ENCODE results near the gene RALA.

Gene RALA

DNA sequence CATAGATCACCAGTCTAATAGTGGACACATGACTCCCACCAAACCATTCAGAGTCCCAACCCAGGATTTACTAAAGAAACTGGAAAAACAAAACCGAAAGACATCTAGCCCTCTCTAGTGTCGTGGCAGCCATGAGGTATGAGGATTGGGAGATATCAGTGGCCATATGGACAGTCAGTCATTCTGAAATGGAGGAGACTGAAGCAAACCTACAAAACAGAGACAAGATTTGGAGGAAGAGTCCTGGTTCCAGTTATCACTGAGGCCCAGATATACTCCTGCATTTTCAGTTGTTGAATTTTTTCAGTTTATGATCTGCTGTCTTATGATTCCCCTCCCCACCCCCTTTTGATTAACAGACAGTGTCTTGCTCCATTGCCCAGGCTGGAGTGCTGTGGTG, 9.1 kb upstream of the RALA start:
- DNase-seq: no peak

- DNase-seq: no peak
Measured at GRCh38 chr7:39615350-39615975, 7.9 kb upstream of the RALA start.

DNA sequence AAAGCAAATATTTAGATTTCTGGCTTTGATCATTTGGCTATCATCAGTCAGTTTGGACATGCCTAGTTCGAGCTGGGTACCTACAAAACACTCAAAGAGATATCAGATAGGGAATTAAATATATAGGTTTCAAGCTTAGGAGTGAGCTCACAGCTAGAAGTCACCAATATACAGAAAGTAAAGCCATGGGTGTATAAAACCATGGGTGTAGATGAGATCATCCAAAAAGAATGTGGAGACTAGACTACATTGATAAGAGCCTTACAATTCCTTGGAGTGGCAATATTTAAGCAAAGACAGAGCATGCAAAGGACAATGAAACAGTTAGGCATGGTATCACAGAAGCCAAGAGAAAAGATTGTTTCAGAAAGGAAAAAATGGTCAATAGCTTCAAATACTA, 7.2 kb upstream of the RALA start:
- no peak for DNase-seq

DNA sequence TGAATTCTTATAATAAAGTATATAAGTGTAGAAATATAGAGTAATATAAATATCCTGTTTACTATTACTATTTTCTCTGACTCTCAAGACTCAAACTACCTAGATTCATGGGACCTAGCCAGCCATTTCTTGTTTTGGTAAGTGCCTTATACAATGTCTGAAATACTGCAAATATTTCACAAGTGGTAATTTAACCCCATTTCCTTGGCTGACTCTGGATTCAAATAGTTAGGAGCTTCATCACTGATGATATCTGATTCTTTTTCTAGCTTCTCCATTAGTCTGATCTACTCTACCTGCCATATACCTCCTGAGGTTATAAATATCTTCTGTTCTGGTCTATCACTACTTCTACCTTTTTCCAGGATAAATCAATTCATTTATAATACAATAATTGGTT, 6.4 kb upstream of the RALA start:
- DNase-seq: no peak

- no peak for DNase-seq
Measured at GRCh38 chr7:39618868-39619267, 4.5 kb upstream of the RALA start.

- DNase-seq: no peak
Measured at GRCh38 chr7:39620486-39620885, 2.9 kb upstream of the RALA start.

DNA sequence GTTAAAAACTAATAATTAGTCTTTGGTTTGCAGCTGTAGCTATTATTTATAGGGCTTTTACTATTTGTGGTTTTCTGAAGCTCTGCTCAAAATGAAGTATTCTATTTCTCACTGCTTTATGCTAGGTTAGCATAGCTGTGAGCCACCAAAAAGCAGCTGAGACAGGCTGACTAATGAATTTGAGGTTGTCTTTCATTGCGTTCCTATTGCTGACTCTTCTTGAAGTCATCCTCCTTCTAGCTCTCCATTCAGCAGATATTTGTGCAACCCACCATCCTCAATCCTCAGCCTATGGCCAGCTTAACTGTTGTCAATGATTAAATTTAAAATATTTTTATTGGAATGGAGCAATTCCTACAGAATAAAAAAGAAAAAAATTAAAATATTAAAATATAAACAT, 2.1 kb upstream of the RALA start:
- no peak for DNase-seq

DNA sequence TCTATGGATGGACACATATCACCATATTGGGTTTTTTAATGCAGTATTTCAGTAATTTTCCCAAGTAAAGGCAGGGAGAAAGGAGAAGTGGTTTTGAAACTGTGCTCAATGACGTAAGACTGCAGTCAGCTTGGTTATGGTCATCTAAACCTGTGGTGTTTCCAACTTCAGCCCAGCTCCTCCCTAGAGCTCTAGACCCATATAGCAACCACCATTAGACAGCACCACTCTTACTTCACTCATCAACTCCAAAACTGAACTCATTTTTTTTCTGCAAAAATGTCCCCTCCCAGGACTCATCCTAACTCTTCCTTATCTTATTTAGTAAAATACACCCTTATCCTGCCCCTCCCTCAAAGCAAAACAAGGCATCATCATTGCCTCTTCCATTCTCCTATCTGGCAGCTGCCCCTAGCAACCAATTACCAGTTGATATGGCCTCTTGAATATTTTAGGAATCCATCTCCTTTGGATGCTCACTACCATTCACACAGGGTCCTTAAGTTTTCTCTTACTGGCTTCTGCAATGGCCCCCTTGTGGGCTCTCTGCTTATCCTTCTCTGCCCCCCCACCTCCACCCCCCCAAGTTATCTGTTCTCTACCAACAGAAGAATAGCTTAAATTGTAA, 1.5 kb upstream of the RALA start:
- DNase-seq: no peak

GRCh38 chr7:39622609-39623008, 763 bp upstream of the RALA start:
- no peak for DNase-seq

- DNase-seq: peak in 4 of 5 donors; percentile 12 to 25 (median 16)
Measured at GRCh38 chr7:39623732-39624441, 515 bp downstream of the RALA start.

- DNase-seq: peak in 1 of 5 donors; percentile 9
Measured at GRCh38 chr7:39624442-39624807, 1.1 kb downstream of the RALA start.

DNA sequence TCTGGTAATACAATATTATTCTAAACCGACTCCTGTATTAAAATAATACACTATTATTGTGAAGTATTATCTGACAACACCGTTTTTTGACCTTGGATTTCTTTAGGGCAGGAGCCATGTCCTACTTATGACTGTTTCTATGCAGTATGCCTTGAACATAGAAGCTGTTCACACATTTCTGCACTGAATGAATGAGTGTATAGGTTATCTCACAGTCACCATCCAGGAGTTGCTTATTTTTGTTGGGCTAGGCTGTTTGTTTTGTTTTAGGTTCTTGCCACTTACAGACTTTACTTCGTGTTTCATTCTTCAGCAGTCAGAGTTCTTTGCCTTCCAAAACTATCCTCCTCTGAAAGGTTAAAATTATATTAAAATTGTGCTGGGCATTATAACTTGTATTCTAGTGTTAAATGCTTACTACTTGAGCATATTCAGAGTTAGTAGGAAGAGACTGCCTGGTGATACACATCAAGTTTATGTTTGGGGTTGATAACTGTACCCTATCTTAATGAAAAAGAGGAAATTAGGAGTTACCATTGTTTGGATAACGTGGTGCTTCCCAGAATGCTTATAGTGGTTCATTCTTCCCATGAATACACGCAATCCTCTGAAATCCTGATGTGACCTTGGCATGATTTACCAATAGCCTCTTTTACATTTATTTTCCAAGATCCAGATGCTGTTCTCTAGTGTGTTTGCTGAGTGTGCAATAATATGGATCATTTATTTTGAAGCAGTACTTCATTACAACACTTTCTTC, 1.7 kb downstream of the RALA start:
- DNase-seq: no peak

DNA sequence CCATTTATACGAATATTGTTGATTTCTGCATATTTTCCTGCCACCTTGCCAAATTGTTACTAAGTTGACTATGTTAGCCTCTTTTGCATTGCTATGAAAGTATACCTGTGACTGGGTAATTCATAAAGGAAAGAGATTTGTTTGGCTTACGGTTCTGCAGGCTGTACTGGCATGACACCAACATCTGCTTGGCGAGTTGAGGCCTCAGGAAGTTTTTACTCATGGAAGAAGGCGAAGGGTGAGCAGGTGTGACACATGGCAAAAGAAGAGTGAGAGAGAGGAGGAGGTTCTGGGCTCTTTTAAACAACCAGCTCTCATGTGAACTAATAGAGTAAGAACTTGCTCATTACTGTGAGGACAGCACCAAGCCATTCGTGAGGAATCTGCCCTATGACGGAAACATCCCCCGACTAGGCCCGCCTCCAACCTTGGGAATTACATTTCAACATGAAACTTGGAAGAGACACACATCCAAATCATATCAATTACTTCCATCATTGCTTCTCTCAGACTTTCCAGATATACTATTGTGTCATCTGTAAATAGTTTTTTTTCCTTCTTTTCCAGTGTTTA, 8.4 kb downstream of the RALA start:
- DNase-seq: no peak

DNA sequence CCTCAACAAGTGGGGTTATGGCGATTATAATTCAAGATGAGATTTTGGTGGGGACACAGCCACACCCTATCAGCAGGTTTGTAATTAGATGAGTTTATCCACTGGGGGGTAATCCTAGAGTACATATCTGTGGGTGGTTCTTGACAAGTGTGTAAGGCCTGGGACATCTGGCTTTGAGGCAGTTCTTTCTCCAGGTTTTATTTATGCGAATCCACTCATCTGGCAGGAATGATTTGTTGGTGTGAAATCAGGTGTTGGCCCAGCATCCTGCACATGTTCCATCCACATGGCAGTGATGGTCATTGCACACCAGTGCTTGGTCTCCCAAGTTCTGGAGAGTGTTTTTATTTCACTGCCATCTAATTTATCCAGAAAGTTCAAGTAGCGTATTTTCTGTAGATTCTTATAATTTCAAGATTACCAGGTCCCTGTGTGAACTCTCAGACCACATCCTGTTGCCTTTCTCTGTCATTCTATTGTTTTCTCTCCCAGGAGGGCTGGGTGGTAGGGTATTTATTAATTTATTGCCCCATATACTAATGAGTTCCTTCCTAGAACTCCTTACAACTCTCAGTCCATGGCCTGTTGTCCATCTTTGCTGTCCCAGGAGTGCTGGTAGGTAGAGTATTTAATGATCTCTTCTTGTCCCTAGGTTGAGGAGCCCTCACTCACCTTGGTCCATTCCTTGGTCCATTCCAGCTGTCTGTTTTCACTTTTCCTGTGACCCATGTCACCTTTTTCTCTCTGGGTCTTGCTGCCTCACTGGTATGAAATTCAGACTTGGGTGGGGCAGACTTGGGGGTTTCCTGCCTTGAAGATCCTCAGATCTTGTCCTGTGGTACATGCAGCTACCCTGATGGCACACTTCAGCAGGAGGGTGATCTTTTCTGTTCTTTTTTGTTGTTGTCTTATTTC, 10.4 kb downstream of the RALA start:
- DNase-seq: peak in 3 of 5 donors; percentile 9 to 30 (median 15)

GRCh38 chr7:39634478-39634805, 11.1 kb downstream of the RALA start:
- DNase-seq: no peak

- DNase-seq: no peak
Measured at GRCh38 chr7:39637400-39637799, 14.0 kb downstream of the RALA start.

GRCh38 chr7:39637963-39638485, 14.7 kb downstream of the RALA start:
- no peak for DNase-seq

DNA sequence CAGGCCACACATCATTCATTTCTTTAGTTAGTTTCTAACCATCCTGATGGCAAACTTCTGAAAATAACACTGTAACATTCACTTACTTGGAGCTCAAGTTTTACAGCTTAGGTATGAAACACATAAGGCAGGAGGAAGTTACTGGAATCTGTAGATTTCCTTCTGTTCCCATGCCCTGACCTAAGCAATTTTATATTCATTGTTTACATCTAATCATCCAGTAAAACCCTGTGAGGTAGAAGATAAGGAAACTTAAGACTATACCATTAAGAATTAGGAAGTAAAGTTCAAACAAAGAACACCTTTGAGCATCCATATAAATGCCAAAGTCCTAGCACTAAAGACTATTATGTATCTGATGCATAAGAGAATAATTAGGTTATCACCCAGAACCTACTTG, 19.5 kb downstream of the RALA start:
- DNase-seq: no peak

GRCh38 chr7:39644170-39644569, 20.8 kb downstream of the RALA start:
- no peak for DNase-seq

DNA sequence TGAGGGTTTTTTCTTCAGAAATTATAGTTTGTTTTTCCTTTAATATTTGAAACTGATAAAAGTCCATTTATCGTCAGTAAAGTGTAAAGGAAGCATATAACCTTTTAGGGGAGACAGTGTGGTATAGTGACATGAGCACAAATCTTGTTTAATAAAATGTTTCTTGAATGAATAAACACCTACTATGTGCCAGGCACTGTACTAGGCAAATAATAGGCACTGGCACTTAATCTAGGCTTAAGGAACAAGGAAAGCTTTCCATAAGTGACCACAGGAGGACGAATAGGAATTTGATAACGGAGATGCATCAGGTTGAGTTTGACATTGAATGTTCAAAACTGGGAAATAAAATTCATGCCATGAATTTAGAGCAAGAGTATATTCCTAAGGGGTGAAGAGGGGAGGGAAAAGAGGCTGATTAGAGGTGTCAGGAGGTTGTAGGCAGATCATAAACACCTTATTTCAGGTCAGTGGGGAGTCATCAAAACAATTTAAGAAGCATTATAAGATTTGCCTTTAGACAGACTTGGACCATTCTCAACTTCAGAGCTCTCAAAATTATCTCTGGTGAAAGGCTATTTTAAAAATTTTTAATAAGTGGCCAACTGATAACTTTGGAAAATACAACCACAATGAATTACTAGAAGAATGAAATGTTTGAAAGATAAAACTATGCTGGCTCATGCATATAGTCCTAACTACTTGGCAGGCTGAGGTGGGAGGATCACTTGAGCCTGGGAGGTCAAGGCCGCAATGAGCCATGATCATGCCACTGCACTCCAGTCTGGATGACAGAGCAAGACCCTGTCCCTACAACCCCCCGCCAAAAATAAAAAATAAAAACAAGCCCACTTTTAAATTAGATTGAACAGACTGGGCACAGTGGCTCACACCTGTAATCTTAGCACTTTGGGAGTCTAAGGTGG, 22.4 kb downstream of the RALA start:
- DNase-seq: no peak

GRCh38 chr7:39647816-39648215, 24.4 kb downstream of the RALA start:
- DNase-seq: no peak
